ENCODE measurements around the gene NONO.
"Not testable (repeated sequence)": the region's sequence is repeated elsewhere in the genome, so short reads cannot be mapped to it uniquely, and the experiment has no call there.

NONO gene

DNA sequence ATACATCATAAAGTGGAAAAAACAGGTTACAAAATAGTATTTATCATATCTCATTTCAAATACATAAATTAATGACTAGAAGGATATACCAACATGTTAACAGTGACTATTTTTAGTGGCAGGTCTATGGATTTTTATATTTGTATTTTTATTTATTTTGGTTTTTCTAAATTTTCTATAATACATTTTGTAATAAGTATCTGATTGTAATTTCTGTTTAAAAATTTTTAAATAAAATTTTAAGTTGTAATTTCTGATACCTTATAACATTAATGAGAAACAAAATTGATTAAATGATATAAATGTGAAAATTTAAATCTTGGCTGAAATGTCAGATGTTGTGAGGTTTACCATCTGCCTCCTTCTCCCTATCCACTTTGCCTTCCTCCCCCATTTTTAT lies 2.5 kb downstream of the NONO start:
- DNase-seq (ENCODE audit: low spot score), result no peak

DNA sequence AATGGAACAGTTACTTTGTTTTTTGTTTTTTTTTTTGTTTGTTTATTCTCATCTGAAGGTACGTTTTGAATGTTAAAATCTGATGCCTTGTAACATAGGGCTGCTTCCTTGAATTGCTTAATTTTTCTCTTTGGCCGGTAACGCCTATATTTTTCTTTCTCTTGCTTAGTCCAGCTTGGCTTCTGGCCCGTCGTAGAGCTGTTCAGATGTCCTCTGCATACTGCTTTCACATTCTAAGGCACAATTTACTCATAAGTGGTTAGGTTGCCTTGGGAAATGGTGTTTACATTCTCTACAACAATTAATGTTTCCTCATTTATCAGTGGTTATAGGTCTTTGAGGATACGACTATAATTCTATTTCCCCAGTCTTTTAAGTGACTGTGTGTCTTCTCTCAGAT lies 7.9 kb downstream of the NONO start:
- no peak for DNase-seq (ENCODE audit: low spot score)

DNA sequence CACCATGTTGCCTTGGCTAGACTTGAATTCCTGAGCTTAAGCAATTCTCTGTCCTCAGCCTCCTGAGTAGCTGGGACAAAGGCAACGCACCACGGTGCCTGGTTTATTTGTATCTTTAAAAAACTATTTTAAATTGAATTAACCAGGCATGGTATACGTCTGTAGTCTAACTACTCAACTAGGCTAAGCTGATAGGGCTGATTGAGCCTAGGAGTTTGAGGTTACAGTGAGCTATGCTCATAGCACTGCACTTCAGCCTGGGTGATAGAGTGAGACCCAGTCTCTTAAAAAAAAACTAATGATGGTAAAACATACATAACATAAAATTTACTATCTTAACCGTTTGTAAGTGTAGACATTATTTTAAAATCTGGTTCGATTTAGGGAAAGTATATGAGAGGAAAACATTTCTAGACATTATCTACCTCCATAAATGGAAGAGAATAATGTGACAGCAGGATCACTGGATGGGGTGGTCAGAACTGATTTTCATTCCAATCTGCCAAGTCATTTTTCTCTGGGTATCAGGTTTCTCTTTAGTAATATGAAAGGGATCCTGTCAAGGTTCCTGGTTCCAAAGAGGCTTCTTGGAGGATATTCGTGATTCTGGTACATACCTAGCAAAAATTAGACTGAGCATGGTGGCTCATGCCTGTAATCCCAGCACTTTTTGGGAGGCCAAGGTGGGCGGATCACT lies 9.4 kb downstream of the NONO start:
- DNase-seq (ENCODE audit: low spot score), result peak; percentile 35

DNA sequence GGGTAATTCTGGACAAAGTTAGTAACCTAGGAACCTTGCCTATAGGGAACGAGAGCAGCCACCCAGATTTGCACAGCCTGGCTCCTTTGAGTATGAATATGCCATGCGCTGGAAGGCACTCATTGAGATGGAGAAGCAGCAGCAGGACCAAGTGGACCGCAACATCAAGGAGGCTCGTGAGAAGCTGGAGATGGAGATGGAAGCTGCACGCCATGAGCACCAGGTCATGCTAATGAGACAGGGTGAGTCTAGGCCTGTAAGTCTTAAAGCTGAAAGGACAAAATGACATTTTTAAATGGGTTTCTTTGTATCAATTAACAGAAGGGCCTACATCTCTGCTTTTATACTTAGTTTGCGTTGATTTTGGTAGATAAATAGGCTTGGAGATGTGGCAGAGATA lies 13.4 kb downstream of the NONO start:
- no peak for DNase-seq (ENCODE audit: low spot score)

DNA sequence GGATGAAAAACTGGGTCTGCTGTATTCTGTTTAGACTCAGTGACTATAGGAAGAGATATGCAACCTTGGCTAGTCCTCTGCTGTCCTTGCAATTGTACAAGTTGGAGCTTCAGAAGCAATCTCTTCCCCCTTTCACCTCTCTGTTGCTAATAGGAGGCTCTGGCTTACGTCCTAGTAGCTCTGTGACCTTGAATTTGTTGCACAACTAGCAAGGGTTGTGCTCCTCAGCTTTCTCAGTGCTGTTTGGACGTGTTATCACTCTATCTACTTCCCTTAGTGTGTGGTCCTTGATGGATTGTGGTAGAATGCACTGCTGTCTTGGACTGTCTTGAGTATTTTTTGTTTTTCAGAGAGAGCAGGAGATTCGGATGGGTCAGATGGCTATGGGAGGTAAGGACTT lies 14.7 kb downstream of the NONO start:
- DNase-seq (ENCODE audit: low spot score), result no peak

DNA sequence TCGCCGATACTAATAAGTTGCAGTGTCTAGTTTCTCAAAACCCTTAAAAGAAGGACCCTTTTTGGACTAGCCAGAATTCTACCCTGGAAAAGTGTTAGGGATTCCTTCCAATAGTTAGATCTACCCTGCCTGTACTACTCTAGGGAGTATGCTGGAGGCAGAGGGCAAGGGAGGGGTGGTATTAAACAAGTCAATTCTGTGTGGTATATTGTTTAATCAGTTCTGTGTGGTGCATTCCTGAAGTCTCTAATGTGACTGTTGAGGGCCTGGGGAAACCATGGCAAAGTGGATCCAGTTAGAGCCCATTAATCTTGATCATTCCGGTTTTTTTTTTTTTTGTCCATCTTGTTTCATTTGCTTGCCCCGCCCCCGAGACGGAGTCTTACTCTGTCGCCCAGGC lies 16.6 kb downstream of the NONO start:
- DNase-seq (ENCODE audit: low spot score), result not testable (repeated sequence)

DNA sequence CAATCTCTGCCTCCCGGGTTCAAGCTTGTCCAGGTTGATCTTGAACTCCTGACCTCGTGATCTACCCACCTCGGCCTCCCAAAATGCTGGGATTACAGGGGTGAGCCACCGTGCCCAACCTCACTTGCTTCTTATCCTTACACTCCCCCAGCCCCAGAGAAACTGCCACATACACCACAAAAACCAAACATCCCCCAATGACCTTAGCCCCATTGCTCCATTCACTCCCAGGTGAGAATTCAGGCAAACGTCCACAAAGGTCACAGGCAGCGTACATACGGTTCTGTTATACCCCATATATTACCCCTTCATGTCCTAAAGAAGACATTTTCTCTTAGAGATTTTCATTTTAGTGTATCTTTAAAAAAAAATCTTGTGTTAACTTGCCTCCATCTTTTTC lies 17.1 kb downstream of the NONO start:
- not testable (repeated sequence) for DNase-seq (ENCODE audit: low spot score)

DNA sequence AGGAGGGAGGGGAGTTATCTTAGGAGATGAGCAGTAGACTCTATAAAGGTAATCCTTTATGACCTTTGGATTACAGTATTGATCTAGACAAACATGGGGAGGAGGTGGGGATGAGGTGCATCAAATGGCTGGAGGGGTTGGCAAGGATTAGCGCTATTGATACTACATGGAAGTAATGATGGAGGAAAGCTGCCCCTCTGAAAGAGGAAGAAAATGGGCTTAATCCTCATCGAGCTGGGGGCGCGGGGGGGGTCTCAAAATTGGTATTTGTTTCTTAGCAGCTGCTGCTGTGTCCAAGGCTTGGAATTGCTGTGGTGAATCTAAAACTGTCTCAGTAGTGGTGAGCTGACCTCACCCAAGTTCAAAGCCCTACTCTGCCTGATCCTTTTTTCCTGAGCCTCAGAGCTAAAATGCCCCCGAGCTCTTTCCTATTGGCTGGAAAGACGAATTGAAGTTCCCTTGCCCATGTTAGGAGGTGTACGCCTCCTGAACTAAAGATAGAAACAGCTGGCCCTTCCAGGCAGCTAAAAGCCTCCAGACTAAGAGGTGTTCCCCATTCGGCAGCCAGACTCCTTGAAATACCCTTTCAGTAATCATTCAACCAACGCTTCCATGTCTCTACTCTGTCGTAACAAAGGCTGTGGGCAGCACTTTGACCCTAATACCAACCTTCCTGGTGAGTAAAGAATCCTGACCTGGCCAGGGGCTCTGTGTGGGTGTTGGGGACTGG lies 17.9 kb downstream of the NONO start, which contains the start of gene ITGB1BP2:
TSS of gene ITGB1BP2 (plus strand) at position 556 of the 730 bp plus-strand sequence. CDS start at position 613, 57 bp downstream.
- DNase-seq (ENCODE audit: low spot score), result peak; percentile 40

DNA sequence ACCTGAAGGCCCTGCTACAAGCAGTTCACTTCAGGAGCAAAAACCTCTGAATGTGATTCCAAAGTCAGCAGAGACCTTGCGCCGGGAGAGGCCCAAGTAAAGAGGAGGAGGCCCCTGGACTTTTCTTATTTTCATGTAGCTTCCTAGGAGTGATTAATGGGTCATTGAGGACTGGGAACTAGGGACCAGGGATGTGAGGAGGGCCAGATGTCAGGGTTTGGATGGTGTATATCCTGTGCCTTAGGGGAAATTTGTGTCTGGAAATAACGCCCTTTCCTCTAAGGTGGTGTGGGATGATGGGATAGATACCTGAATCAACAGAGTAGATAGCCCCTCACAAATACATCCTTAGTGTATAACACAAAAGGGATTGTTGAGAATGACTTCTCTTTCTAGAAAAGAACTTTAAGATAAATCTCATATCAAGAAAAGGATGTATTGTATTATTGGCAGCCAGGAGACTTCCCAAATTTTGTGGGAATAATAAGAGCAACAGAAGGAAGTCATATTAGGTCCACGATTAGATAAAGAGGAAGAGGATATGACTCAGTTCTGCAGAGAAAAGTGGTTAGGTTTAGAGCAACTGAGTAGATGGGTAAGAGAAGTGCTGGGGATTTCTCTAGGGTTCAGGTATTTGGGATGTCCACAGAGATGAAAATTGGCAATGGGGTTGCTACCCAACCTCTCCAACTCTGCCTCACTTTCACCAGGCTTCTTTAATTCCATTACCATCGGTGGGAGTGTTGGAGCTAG lies 19.2 kb downstream of the NONO start:
- no peak for DNase-seq (ENCODE audit: low spot score)

DNA sequence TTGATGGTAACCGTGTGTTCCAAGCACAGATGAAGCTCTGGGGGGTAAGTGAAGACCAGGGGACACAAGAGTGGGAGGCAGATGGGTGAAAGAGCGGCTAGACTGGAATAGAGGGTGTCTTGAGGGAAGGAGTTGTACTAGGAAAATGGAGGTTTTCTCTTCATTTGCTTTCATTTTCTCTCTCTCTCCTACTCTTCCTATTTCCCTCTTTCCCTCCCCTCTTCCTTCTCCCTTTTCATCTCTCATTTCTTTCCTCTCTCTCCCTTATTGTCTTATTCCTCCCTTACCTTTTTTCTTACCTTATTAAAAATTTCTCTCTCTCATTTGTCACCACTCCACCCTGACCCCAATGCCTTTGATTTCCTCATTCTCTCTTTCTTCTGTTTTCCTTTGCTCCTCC lies 21.1 kb downstream of the NONO start:
- no peak for DNase-seq (ENCODE audit: low spot score)

DNA sequence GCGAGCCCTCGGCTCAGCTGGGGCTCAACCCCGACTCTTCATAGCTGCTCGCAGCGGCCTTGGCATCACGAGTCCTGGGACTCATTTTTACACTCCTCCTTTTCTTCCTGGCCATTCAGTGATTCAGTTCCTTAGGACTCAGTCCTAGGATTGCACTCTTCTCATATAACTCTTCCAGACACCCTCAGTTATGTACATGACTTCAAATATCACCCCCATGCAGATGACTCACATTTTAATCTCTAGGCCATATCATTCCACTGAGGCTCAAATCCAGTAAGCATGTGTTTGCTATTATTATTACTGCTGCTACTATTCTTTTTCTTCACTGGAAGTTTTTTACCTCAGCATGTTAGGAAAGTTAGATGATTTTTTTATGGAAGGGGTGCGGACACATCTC lies 32.5 kb downstream of the NONO start:
- peak; percentile 54 for DNase-seq (ENCODE audit: low spot score)

DNA sequence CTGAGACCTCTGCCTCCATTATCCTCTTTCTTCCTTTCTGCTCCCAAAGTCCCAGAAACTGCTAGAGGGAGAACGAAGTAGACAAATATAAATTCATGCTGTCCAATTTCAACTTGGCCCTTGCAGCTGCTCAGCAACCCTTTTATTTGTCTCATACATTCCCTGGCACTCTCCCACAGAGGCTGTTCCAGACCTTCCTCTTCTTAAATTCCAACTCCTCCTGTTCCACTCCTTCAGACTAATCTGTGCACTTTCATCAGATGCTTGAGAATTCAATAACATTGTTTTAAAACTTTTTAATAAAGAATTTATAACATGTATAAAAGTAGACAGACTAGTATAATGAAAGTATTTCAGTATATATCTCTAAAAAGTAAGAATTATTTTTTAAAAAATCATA lies 33.5 kb downstream of the NONO start:
- not testable (repeated sequence) for DNase-seq (ENCODE audit: low spot score)

DNA sequence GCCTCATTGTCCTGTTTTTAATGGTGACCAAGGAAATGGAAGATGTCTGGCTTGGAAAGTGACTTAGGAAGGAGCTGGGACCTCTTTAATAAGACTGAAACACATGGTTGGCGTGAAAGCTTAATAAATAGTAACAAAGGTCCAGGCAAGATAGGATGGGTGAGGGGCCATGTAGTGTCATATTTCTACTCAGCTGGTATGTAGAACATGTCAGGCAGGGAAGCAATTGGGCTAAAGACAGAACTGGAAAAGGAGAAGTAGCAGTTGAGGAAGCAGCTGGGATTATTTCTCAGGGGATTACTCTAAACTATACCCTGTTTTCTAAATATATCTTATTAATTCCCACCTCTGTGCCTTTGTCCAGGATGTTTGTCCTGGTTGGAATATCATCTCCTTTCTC lies 36.7 kb downstream of the NONO start:
- no peak for DNase-seq (ENCODE audit: low spot score)

DNA sequence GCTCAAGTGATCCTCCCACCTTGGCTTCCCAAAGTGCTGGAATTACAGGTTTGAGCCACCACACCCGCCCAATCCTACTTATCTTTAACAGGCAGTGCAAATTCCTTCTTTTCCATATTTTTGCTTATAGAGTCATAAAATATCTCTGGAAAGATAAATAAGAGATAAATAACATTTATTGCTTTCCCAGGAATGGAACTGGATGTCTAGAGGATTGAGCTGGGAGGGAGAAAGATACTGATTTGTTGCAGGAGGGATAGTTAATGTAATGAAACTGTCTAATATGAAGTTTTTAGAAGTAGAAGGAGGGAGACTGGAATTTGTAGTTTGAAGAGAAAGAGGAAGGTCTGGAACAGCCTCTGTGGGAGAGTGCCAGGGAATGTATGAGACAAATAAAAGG lies 38.3 kb downstream of the NONO start:
- DNase-seq (ENCODE audit: low spot score), result no peak

DNA sequence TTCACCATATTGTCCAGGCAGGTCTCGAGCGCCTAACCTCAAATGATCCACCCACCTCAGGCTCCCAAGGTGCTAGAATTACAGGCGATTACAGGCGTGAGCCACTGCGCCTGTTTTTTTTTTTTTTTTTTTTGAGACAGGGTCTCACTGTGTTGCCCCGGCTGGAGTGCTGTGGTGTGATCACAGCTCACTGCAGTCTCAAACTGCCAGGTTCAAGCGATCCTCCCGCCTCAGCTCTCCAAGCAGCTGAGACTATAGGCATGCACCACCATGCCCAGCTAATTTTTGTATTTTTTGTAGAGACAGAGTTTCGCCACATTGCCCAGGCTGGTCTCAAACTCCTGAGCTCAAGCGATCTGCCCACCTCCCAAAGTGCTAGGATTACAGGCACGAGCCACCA lies 41.0 kb downstream of the NONO start:
- DNase-seq (ENCODE audit: low spot score), result not testable (repeated sequence)

DNA sequence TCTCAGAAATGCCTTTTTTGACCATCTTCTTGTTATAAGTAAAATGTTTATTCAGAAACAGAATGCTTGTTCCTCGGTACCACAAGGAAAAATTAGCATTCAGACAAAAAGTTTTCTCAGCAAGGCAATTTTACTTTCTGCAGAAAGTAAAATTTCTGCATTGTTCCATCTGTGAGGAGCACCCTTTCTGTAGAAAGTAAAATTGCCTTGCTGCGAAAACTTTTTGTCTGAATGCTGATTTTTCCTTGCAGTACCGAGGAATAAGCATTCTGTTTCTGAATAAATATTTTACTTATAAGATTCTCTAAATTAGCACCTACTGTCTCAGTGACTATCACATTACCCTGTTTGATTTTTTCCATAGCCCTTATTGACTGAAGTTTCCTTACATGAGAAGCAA lies 43.0 kb downstream of the NONO start:
- DNase-seq (ENCODE audit: low spot score), result no peak

DNA sequence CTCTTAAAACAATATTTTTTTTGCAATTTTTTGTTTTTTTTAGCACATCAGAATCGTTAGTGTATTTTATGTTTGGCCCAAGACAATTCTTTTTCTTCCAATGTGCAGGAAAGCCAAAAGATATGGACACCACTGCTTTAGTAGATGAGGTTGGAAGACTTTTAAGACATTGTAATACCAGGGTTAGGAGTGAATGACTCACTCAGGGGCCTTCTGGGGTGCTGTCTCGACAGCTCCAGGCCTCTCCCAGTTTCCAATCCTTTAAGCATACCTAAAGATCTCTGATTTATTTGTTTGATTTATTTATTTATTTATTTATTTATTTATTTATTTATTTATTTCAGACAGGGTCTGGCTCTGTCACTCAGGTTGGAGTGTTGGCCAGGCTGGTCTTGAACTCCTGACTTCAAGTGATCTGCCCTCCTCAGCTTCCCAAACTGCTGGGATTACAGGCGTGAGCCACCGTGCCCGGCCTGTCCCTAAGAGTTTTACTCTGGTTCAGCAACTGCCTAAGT lies 65.8 kb downstream of the NONO start:
- not testable (repeated sequence) for DNase-seq (ENCODE audit: low spot score)

DNA sequence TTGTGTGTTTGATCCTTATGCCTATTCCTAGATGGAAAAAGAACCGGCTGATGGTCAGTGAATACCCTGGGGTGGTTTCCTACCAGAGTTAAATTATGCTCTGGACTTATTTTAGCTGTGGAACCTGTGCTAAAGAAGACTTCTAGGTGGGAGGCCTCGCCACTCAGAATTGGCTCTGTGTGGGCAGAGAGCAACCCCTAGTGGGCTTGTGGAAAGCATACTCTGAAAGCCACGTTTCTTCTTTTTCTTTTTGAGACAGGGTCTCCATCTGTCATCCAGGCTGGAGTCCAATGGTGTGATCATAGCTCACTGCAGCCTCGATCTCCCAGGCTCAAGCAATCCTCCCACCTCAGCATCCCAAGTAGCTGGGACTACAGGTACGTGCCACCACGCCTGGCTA lies 66.4 kb downstream of the NONO start:
- not testable (repeated sequence) for DNase-seq (ENCODE audit: low spot score)

Data from AG08395 (cell line).